Keratinocyte (primary cell): Measurements from ENCODE around the gene ZDHHC7. TPM values are rescaled to one million over a fixed set of nuclear protein-coding genes. Genes with fewer than 3 reads are reported as not detected.

ENCODE experiments used
- DNase-seq: peaks from one replicate; pipeline ENCODE4 v3.0.0-alpha.2; 2011; ENCODE audit warnings: low read depth, missing footprints, low spot score
- FAIRE-seq: peaks from 2 replicates; lab custom pipeline; 2011; peaks lifted over from hg19 to GRCh38; lab: Jason Lieb, UNC
- H2AFZ ChIP-seq: 2 replicates; pipeline ENCODE4 v1.6.0; 2012; ENCODE audit warnings: low read length, control low read depth, inconsistent platforms; ENCODE audit not compliant: control insufficient read depth
- H3K27ac ChIP-seq: 2 replicates; pipeline ENCODE4 v1.5.1; 2011; ENCODE audit warnings: low read length; ENCODE audit not compliant: control insufficient read depth, insufficient read depth
- H3K27me3 ChIP-seq: 3 replicates; pipeline ENCODE4 v1.6.0; 2011; ENCODE audit warnings: low read length; ENCODE audit not compliant: control insufficient read depth, insufficient read depth; ENCODE audit errors: extremely low read depth
- H3K36me3 ChIP-seq, 2 experiments: 2 replicates in 1 of 2; 3 replicates in 1 of 2; pipeline ENCODE4 v1.5.1; 2011; ENCODE audit warnings: low read length in 2 of 2, mild to moderate bottlenecking in 1 of 2; ENCODE audit not compliant: control insufficient read depth in 2 of 2, insufficient read depth in 2 of 2; ENCODE audit errors: extremely low read depth in 1 of 2
- H3K4me1 ChIP-seq: 3 replicates; pipeline ENCODE4 v1.5.1; 2011; ENCODE audit warnings: low read length; ENCODE audit not compliant: control insufficient read depth, insufficient read depth; ENCODE audit errors: extremely low read depth
- H3K4me2 ChIP-seq: 3 replicates; pipeline ENCODE4 v1.6.0; 2011; ENCODE audit warnings: low read depth, low read length; ENCODE audit not compliant: control insufficient read depth, insufficient read depth; ENCODE audit errors: extremely low read depth
- H3K4me3 ChIP-seq, 3 experiments: fragments of 200-600 bp in 1 of 3; sonication (generic) in 1 of 3; 2 replicates in 2 of 3; 3 replicates in 1 of 3; pipeline ENCODE4 v1.5.1; 2011 to 2016; ENCODE audit warnings: low read length in 3 of 3, mild to moderate bottlenecking in 3 of 3, control low read depth in 2 of 3, inconsistent platforms in 1 of 3, low read depth in 1 of 3, mixed read lengths in 1 of 3, mixed run types in 1 of 3, moderate library complexity in 1 of 3; ENCODE audit not compliant: control insufficient read depth in 2 of 3, insufficient read depth in 2 of 3; ENCODE audit errors: extremely low read depth in 1 of 3
- H3K79me2 ChIP-seq: 2 replicates; pipeline ENCODE4 v1.6.0; 2012; ENCODE audit warnings: low read length; ENCODE audit not compliant: control insufficient read depth, insufficient read depth
- H3K9ac ChIP-seq: 3 replicates; pipeline ENCODE4 v1.6.0; 2011; ENCODE audit warnings: low read length; ENCODE audit not compliant: control insufficient read depth, insufficient read depth; ENCODE audit errors: extremely low read depth
- H3K9me1 ChIP-seq: 3 replicates; pipeline ENCODE4 v1.6.0; 2011; ENCODE audit warnings: low read length; ENCODE audit not compliant: control insufficient read depth, insufficient read depth; ENCODE audit errors: extremely low read depth
- H3K9me3 ChIP-seq: 2 replicates; pipeline ENCODE4 v1.5.1; 2012; ENCODE audit warnings: low read depth, low read length; ENCODE audit not compliant: control insufficient read depth
- H4K20me1 ChIP-seq: 3 replicates; pipeline ENCODE4 v1.6.0; 2011; ENCODE audit warnings: low read length; ENCODE audit not compliant: control insufficient read depth, insufficient read depth; ENCODE audit errors: extremely low read depth
- CTCF ChIP-seq, 3 experiments: IDR thresholded peaks in 1 of 3; conservative IDR thresholded peaks in 1 of 3; optimal IDR thresholded peaks in 1 of 3; 2 replicates in 2 of 3; 3 replicates in 1 of 3; pipeline versions ENCODE3 to v1.5.1; 2011; ENCODE audit warnings: low read length in 3 of 3, mild to moderate bottlenecking in 3 of 3, moderate library complexity in 2 of 3, control low read depth in 1 of 3, inconsistent platforms in 1 of 3; ENCODE audit not compliant: insufficient read depth in 2 of 3; ENCODE audit errors: extremely low read depth in 1 of 3
- EZH2 ChIP-seq: IDR thresholded peaks from one replicate; pipeline ENCODE4 v1.6.1; 2012; ENCODE audit warnings: inconsistent platforms, mild to moderate bottlenecking, low read length, moderate library complexity
- dilution Hi-C: fragments of 300-500 bp; cut with MboI; formaldehyde crosslinking; loops from one replicate; pipeline ENCODE4 v1.7.0; 2020; ENCODE audit warnings: low sequenced_read_pairs; ENCODE audit not compliant: extremely low pct_ligation_motif_present
- polyA plus RNA-seq, 5 experiments: library from polyadenylated mRNA; depleted of rRNA in 3 of 5; stranded (reverse) in 3 of 5; stranded (forward) in 1 of 5; unstranded in 1 of 5; fragments of >200 nt; gene quantifications; 1 replicate in 1 of 5; 2 replicates in 3 of 5; 3 replicates in 1 of 5; pipeline versions ENCODE4 v1.2.1 to v1.2.3, GENCODE V29; 2011 to 2012; ENCODE audit warnings: missing spikeins in 2 of 5, low read depth in 1 of 5, low replicate concordance in 1 of 5

Gene ZDHHC7
- polyA plus RNA-seq, 1 donor (not counting 4 experiments of a cell fraction or from before 2014, with no cell fraction given), result 37.8 TPM

DNA sequence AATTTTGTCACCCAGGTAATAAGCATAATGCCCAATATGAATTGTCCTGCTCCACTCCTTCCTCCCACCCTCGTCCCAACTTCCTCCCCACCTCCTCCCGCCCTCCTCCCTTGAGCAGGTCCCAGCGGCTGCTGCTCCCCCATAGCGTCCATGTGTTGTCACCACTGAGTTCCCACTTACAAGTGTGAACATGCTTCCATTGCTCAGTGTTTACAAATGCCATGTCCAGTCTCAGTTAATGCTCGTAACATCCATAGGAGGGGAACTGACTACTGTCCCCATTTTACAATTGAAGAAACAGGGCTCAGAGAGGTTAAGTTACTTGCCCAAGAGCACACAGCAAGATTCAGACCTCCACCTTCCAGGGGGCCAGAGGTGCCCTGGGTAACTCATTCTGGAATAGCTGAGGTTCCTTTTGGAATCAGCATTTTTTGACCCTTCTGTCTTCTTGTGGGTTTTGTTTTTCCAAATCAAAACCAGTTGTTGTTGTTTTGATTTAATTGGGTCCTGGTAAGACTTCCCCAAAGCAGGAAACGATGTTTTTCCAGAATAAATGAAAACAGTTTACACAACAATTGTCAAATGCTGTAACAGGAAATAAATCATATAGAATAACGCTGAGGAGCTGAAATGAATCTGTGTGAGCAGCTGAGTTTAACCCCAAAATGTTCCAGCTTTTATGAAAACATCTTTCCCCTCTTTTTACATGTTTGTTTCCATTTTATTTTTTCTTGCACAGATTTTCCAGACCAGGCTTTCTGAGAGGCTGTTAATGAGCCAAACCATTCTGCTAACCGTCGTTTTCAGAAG lies 73.9 kb downstream of the ZDHHC7 start:
- H3K9me1 ChIP-seq, result no peaks in the 10 kb centered on the region
- no peaks in the 10 kb centered on the region for H3K9me3 ChIP-seq
- no peak for FAIRE-seq
- no peak overlapping the region for H3K4me2 ChIP-seq
- dilution Hi-C loops, result no loop called here
- no peaks in the 10 kb centered on the region for H4K20me1 ChIP-seq
- no peaks in the 10 kb centered on the region for H3K4me1 ChIP-seq
- no peak overlapping the region for H3K4me3 ChIP-seq
- H3K27ac ChIP-seq, result no peak overlapping the region
- no peaks in the 10 kb centered on the region for H3K79me2 ChIP-seq
- peaks cover 4% of the 10 kb centered on the region for H3K27me3 ChIP-seq
- no peaks in the 10 kb centered on the region for H3K36me3 ChIP-seq
- TF ChIP-seq CTCF (optimal IDR thresholded peaks at IDR 0.05 in 1 of 3, IDR thresholded peaks at IDR 0.05 in 1 of 3, conservative IDR thresholded peaks at IDR 0.05 in 1 of 3; ENCODE audit: extremely low read depth in 1 of 3, insufficient read depth in 2 of 3, low read length in 3 of 3) (no peak), EZH2 (no peak)
- no peak for DNase-seq
- H3K9ac ChIP-seq, result no peak overlapping the region
- no peak overlapping the region for H2AFZ ChIP-seq

DNA sequence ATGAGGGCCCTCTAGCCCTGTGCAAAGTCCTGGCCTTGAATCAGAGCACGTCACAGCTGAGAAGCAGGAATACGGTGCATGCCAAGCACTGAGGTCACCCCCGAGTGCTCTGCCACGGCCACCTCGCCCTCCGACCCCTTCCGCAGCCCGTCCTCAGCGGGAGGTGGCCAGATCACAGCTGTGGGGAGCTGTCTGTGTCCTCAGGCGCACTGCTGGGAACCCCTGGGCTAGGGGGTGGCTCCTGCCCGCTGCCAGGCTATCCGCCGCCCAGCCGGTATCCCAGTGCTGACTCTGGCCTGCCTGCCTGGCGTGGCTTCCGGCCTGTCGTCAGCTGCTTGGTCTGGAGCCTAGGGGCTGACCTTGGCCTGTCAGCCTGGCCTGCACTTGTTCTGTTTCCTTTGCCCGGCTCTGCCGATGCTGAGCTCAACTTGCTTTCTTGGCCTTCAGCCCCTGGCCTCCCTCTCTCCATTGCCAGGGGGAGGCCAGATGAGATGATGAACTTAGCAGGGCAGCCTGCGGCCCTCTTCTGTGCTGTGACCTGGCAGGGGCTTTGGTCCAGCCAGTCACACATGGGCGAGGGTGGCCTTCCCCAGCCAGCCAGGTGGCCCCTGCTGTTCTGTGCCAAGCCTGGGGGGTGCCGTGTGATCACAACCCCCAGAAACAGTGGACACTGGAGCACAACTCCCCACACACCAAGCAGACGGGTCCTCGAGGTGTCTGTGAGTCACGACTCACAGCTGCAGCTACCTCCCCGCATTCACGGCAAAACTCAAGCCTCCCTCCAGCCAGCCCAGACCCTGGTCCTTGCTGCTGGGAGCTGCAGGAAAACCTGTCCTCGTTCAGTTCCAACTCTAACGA lies 77.3 kb downstream of the ZDHHC7 start:
- dilution Hi-C loops, result no loop called here
- Histone ChIP-seq H3K4me2 (no peak overlapping the region), H3K9ac (no peak overlapping the region), H3K79me2 (no peaks in the 10 kb centered on the region), H3K9me3 (no peaks in the 10 kb centered on the region), H3K9me1 (no peaks in the 10 kb centered on the region), H3K4me1 (no peaks in the 10 kb centered on the region), H3K36me3 (no peaks in the 10 kb centered on the region), H4K20me1 (no peaks in the 10 kb centered on the region), H2AFZ (no peak overlapping the region), H3K27ac (no peak overlapping the region), H3K4me3 (no peak overlapping the region), H3K27me3 (peaks cover 7% of the 10 kb centered on the region)
- FAIRE-seq (no peak), DNase-seq (no peak)
- TF ChIP-seq CTCF (optimal IDR thresholded peaks at IDR 0.05 in 1 of 3, IDR thresholded peaks at IDR 0.05 in 1 of 3, conservative IDR thresholded peaks at IDR 0.05 in 1 of 3; ENCODE audit: extremely low read depth in 1 of 3, insufficient read depth in 2 of 3, low read length in 3 of 3) (no peak), EZH2 (no peak)
